Measurements from ENCODE around the gene H3-3A. TPM values are rescaled to one million over a fixed set of nuclear protein-coding genes. Genes with fewer than 3 reads are reported as not detected.

The H3-3A gene
- total RNA-seq, 2 donors from 2014 or later = 244 to 279 TPM

- Histone ChIP-seq H3K27me3 (no peaks in the 10 kb centered on the region), H3K27ac (peak overlapping the region in 1 of 2 donors; percentile 14), H3K36me3 (no peaks in the 10 kb centered on the region), H3K9me3 (no peaks in the 10 kb centered on the region), H3K4me3 (peak overlapping the region; percentile 50 to 80), H3K4me1 (peaks cover 0 to 15% of the 10 kb centered on the region in 2 donors)
- no peak for TF ChIP-seq CTCF (IDR thresholded peaks at IDR 0.05)
- DNase-seq (ENCODE audit: low spot score) = no peak
Observed at GRCh38 chr1:226121049-226121586, 58.6 kb downstream of the H3-3A start.

Other genes with a start within 250 kb of the H3-3A start
- 10 to 100 TPM; 16.0 to 19.0 TPM for gene TMEM63A, start 180.3 kb upstream of the H3-3A start, total RNA-seq
- under 1 TPM in 1 of 2 donors, not detected in 1; 0.35 TPM for gene LEFTY1, start 173.6 kb upstream of the H3-3A start, total RNA-seq
- 10 to 100 TPM; 50.3 to 57.3 TPM for gene PYCR2, start 138.5 kb upstream of the H3-3A start, total RNA-seq
- gene LEFTY2, start 121.5 kb upstream of the H3-3A start, total RNA-seq = under 1 TPM; 0.70 to 0.90 TPM
- gene SDE2, start 63.4 kb upstream of the H3-3A start, total RNA-seq = 10 to 100 TPM; 15.5 to 16.3 TPM
- gene ACBD3, start 124.0 kb downstream of the H3-3A start, total RNA-seq = 10 to 100 TPM; 32.9 to 48.8 TPM
- not detected for gene MIXL1, start 160.9 kb downstream of the H3-3A start, total RNA-seq
- 10 to 100 TPM in 1 of 2 donors, 1 to 10 TPM in 1; 2.9 to 11.0 TPM for gene LIN9, start 246.4 kb downstream of the H3-3A start, total RNA-seq

Data from right atrium auricular region (tissue), 2 donors.